ENCODE measurements around the gene GGNBP2. TPM values are rescaled to one million over a fixed set of nuclear protein-coding genes. Genes with fewer than 3 reads are reported as not detected.
A peak's percentile ranks its signal among the peaks of the same experiment; 100 is the strongest.

The GGNBP2 gene
- total RNA-seq, 1 donor from 2014 or later, result 30.1 TPM

GRCh38 chr17:36625188-36625587, 80.5 kb downstream of the GGNBP2 start:
- DNase-seq (ENCODE audit: low spot score), result no peak
- ATAC-seq, result no peak

DNA sequence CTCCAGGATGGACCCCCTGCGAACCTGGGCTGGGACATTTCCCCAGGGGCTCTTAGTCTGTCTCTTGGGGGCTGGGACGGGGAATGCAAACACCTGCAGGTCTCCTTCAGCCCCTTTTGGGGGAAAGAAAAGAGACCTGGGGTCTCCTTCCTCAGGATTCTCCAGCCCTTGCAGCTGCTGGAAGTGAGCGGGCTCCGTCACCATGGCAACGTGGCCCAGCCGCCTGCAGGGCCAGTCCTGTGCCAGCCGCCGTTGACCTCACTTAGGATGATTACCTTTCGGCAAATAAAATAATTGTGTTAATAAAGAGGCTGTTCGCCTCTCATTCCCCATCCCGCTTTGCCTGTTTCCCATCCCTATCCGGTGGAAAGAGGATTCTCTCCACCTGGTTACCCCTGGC, 82.4 kb downstream of the GGNBP2 start:
- DNase-seq (ENCODE audit: low spot score) (no peak), ATAC-seq (no peak)

DNA sequence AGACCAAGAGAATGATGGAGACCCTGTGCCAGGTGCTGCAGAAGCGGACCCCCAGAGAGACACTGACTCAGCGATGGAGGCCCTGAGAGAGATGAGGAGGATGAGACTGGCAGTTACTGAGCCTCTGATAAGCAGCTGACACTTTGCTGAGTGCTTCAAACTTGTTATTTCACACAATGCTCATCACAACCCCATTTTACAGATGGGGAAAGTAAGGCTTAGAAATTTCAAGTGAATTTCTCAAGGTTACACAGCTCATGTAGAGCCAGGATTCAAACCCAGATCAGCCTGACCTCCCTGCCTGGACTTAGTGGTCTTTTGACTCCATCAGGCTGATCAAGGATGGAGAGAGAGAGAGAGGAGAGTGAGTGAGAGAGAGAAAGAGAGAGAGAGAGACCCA, 83.9 kb downstream of the GGNBP2 start:
- DNase-seq (ENCODE audit: low spot score) (no peak), ATAC-seq (no peak)

GRCh38 chr17:36629252-36629847, 84.6 kb downstream of the GGNBP2 start:
- ATAC-seq, result peak; percentile 94
- peak; percentile 74 for DNase-seq (ENCODE audit: low spot score)

- DNase-seq (ENCODE audit: low spot score) (no peak), ATAC-seq (no peak)
These were observed 85.3 kb downstream of the GGNBP2 start for GRCh38 chr17:36629970-36630502.

DNA sequence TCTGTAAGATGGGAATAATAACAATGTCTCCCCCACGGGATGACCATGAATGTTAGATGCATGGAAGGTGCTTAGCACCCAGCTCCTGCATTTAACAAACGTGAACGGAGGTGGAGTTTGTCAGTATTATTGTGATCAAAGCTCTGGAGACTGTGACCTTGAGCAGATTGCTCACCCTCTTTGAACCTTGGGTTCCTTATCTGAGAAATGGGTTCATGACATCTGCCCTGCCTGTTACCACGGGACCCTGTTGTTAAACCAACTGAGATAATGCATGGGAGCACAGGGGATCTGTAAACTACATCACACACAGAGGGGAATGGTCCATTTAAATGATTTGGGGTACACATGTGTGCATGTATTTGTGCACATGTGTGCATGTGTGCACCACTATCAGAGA, 86.3 kb downstream of the GGNBP2 start:
- ATAC-seq, result no peak
- no peak for DNase-seq (ENCODE audit: low spot score)

DNA sequence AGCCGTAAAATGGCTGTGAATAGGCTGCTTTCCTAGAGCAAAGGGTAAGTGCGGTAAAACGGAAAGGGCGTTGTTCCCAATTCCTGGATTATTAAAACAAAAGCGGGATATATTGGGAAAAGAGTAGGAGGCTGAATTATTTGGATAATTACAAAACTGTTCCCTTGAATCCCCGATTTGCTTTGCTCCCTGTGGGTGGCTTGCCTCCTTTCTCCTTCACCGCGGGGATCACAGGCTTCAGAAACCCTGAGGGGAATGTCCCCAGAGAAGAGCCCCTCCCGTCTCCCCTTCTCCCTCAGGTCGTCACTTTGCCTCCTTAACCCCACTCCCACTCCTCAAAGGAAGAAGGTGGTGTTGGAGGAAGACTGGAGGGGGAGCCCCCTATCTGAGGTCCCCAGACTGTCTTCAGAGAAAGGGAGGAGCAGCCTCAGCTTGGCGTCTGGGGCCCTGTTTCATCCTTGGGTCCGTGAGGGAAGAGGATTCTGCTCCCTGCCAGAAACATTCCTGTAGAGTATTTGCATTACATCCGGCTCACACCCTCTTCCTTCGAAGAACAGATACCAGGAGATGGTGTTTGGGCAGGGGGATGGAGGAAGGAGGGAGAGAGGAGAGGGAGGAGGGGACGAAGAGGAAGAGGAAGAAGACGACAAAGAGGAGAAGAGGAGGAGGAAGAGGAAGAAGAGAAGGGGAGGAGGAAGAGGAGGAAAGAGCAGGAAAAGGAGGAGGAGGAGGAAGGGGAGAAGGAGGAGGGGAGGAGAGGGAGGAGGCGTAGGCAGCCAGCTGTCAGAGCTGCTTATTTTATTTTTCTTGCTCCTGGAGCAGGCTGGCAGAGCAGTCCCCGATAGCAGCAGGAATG, 88.4 kb downstream of the GGNBP2 start:
- ATAC-seq (no peak), DNase-seq (ENCODE audit: low spot score) (no peak)

Other genes starting within 250 kb of the GGNBP2 start
- gene TBC1D3G, start 221.0 kb upstream of the GGNBP2 start, total RNA-seq, result not detected
- gene TBC1D3H, start 156.5 kb upstream of the GGNBP2 start, total RNA-seq, result not detected
- gene ZNHIT3, start 58.2 kb upstream of the GGNBP2 start, total RNA-seq, result 10.7 TPM
- 22.2 TPM for gene MYO19, start 10.1 kb upstream of the GGNBP2 start, total RNA-seq
- gene PIGW, start 9.9 kb upstream of the GGNBP2 start, total RNA-seq, result 3.3 TPM
- 11.3 TPM for gene DHRS11, start 47.0 kb downstream of the GGNBP2 start, total RNA-seq
- gene MRM1, start 56.7 kb downstream of the GGNBP2 start, total RNA-seq, result 6.4 TPM

Data from left lobe of liver (tissue), 2 donors.